GM20431 (cell line): ENCODE data around the gene NPNT.

Experiments used
- in situ Hi-C: fragments of 300-500 bp; cut with MseI, MboI; formaldehyde crosslinking; loops from one replicate; pipeline ENCODE4 v1.15.0; 2020; ENCODE audit warnings: low sequenced_read_pairs; ENCODE audit not compliant: unreplicated experiment

Gene NPNT

DNA sequence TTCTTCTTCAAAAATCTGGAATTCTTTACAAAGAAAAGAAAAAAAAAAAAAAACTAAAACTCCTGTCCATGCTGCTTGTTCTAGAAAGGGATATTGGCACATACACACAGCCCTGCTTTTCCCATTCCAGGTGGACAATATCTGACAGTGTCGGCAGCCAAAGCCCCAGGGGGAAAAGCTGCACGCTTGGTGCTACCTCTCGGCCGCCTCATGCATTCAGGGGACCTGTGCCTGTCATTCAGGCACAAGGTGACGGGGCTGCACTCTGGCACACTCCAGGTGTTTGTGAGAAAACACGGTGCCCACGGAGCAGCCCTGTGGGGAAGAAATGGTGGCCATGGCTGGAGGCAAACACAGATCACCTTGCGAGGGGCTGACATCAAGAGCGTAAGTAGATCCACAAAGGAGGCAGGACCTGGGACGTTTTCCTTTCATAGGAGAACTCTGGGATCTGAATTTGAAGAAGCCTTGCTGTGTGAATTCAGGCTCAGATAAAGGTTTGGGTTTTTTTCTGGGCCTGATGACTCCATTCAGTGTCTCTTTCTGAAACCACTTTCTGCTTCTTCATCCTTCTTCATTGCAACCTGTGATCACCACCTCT lies 71.9 kb downstream of the NPNT start:
- in situ Hi-C loops, result no loop called here

DNA sequence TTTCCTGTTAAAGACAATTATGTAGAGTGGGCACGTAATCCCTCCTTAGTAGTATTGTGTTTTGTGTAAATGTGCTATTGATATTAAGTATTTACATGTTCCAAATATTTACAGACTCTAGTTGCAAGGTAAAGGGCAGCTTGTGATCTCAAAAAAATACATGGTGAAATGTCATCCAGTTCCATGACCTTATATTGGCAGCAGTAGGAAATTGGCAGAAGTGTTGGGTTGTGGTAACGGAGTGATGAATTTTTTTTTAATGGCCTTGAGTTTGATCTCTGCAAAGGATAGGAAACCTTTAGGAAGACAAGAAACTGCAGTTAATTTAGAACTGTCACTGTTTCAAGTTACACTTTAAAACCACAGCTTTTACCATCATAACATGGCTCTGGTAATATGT lies 74.3 kb downstream of the NPNT start:
- in situ Hi-C loops, result no loop called here

DNA sequence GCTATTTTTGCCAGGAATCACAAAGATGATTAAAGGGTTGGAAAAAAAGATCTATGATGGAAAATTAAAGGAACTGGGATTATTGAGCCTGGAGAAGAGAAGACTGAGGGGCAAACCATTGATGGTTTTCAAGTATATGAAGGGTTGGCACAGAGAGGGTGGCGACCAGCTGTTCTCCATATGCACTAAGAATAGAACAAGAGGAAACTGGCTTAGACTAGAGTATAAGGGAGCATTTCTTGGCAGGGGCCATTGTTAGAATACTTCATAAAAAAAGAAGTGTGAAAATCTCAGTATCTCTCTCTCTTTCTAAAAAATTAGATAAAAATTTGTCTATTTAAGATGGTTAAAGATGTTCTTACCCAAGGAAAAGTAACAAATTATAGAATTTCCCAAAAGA lies 75.1 kb downstream of the NPNT start:
- in situ Hi-C loops, result no loop called here

- in situ Hi-C loops, result no loop called here
Measured at GRCh38 chr4:105971036-105971435, 75.8 kb downstream of the NPNT start.

- in situ Hi-C loops, result no loop called here
Measured at GRCh38 chr4:105972946-105973621, 77.8 kb downstream of the NPNT start.

DNA sequence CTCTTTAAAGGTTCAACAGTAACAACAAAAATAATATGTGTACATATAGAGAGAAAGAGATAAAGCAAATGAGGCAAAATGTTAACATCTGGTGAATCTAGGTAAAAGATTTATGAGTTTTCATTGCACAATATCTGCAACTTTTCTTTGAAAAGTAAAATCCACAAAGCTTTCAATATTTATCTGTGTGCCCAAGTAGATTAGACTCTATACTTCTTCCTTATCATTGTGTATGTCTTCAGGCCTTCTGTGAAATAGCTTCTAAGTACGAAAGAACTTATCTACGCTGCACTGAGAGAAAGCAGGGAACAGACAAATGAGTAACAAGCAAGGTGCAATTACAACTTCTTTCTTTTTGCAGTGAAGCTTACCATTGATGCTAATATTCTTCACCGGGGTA lies 81.6 kb downstream of the NPNT start:
- in situ Hi-C loops, result no loop called here

DNA sequence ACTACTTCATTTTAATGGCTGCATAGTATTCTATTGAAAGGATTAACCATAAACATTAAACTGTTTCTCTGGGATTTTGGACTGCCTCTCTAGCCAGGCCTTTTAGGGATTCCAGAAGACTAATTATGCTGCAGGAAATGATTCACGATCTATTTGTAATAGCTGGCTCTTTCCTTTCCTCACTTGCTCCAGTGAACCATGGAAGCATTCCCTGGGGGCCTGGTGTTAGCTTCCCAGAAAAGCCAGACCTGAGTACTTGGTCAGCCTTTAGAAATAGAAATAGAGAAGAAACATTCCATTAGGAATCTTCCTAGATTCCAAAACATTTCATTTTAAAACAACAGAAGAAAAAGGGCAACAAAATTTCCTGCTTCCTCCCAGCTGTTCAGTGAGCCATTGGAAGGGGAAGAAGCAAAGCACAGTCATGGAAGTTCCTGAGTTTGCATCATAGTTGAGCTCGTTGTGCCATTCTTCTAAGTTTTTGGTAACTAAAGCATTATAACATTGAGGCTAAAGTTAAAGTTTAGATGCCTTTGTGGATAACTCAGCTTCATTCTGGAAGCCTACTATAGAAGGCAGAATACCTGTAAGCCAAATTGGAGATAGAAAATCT lies 83.5 kb downstream of the NPNT start:
- in situ Hi-C loops, result no loop called here

DNA sequence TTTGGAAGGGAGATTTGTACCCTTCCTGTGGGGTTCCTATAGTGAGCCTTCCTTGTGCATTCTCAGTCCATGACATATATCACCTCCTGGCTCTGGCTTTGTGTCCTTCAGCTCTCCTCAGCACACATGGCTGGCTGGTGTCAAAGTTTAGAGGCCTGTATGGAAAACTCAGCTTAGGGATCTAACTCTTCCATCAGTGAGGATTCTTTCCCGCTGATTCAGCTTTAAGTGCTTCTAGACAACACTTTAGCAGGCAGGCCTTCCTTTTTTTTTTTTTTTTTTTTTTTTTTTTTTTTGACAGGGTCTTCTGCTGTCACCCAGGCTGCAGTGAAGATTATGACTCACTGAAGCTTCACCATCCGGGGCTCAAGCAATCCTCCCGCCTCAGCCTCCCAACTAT lies 84.2 kb downstream of the NPNT start:
- in situ Hi-C loops, result no loop called here

GRCh38 chr4:105988671-105989070 lies 93.4 kb downstream of the NPNT start:
- in situ Hi-C loops, result no loop called here

GRCh38 chr4:105989485-105990242 lies 94.4 kb downstream of the NPNT start:
- in situ Hi-C loops, result no loop called here

DNA sequence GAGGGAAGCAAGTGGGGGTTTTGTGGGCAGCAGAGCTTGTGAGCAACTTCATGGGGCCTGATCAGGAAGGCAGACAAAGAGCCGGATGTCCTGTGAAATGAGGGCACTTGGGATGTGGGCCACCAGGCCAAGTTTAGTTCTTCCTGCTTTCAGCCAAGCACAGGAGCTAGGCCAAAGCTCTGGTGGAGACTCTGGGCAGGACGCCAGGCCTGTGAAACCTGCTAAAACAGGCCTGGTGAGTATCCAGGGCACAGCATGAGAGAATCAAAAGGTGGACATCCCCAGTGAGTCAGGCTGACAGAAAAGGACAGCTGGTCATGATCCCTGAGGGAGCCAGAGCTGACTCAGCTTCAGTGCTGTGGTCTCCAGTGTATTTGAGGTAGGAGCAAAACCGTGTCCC lies 95.7 kb downstream of the NPNT start:
- in situ Hi-C loops, result no loop called here

DNA sequence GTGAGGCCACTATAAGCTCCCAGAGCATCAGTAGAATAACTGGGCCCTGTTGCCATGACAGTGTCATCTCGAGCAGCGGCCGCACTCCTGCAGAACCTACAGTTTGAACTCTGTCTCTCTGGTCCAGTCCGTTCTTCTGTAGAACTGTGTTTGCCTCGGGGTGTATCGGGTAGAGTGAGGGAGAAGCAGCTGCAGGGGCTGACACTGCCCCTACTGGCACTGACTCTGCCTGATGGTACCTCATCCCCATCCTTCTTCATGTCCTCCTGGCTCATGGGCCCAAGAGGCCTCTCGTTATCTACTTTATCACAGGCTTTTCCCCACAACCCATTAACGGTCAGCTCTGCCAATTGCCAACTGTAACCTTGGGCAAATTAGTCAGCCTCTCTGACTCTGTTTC lies 96.5 kb downstream of the NPNT start:
- in situ Hi-C loops, result no loop called here

GRCh38 chr4:105992641-105993305 lies 97.5 kb downstream of the NPNT start:
- in situ Hi-C loops, result no loop called here

DNA sequence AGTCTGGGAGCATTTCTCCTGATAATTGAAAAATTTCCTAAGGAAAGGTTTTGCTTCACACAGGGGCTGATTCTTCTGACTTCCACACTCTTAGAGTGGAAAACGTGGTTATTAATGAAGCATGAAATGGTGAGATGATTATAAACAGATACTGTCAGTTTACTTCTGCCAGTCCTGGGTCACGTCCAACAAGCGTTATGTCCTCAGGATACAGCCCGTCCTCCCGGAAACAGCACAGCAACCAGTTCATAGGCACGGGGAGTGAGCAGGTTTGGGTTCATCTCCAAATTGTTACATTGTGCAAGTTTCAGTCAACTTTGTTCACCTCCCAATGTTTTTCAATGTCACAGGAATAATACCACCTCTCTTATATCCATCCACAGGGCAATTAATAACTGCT lies 98.8 kb downstream of the NPNT start:
- in situ Hi-C loops, result no loop called here

- in situ Hi-C loops, result no loop called here
Measured at GRCh38 chr4:105994841-105995501, 99.7 kb downstream of the NPNT start.

DNA sequence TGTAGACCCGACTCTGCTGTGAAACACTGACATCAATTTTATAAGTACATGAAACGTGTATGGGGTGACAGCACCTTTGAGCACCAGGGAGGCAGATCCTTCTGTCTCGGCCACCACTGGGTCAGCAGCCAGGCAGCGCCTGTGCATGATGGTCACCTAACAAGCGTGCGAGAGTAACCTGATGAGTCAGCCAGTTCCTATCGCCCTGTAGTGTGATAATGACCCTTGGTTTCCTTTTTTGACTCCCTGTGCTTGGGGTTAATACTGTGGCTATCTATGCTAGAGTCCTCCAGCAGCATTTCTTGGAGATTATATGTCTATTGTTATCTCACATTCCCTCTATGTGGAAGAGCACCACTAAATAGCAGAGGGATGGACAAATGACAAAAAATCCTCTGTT lies 101.6 kb downstream of the NPNT start:
- in situ Hi-C loops, result no loop called here

GRCh38 chr4:105998171-105999063 lies 103.1 kb downstream of the NPNT start:
- in situ Hi-C loops, result no loop called here

DNA sequence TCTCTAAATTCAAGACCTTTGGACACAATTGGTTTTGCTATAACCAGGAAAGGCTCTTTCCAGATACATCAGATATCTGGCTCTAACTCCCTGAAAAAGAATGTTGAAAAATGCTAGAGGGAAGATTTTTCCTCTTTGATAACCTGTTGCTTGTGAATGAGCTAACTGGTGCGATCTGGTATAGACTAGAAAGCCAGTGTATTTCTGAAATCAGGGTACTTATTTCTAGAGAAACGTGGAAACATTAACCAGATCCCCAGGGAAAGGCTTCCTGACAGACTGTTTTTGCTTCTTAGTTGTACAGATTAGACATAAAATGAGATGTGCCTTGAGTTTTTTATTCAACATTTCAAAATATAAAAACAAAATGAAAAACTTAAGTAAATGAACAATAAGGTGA lies 107.7 kb downstream of the NPNT start:
- in situ Hi-C loops, result no loop called here

GRCh38 chr4:106010761-106011160 lies 115.5 kb downstream of the NPNT start:
- in situ Hi-C loops, result no loop called here
